H9 (cell line): ENCODE measurements around the gene GOLPH3L. TPM values are rescaled to one million over a fixed set of nuclear protein-coding genes. Genes with fewer than 3 reads are reported as not detected.

Experiments
- DNase-seq: peaks from one replicate; pipeline ENCODE4 v3.0.0-alpha.2; 2017
- H2AFZ ChIP-seq: one replicate; pipeline ENCODE4 v1.6.1; 2013; ENCODE audit warnings: mild to moderate bottlenecking, low read length, control low read depth, moderate library complexity
- H2AK5ac ChIP-seq: 2 replicates; pipeline ENCODE4 v1.6.1; 2013; ENCODE audit warnings: low read length, control low read depth, mixed read lengths; ENCODE audit not compliant: insufficient read length
- H2BK120ac ChIP-seq: one replicate; pipeline ENCODE4 v1.6.1; 2013; ENCODE audit warnings: low read depth, mild to moderate bottlenecking, low read length, control low read depth, inconsistent platforms; ENCODE audit not compliant: poor library complexity, severe bottlenecking
- H2BK12ac ChIP-seq: 2 replicates; pipeline ENCODE4 v1.6.1; 2013; ENCODE audit warnings: low read length, control low read depth, mixed read lengths, low read depth; ENCODE audit not compliant: insufficient read length
- H2BK15ac ChIP-seq: 2 replicates; pipeline ENCODE4 v1.6.1; 2013; ENCODE audit warnings: low read depth, low read length, control low read depth
- H2BK20ac ChIP-seq: one replicate; pipeline ENCODE4 v1.6.1; 2013; ENCODE audit warnings: low read depth, mild to moderate bottlenecking, low read length, control low read depth, inconsistent platforms; ENCODE audit not compliant: poor library complexity, severe bottlenecking
- H2BK5ac ChIP-seq: 2 replicates; pipeline ENCODE4 v1.6.1; 2013; ENCODE audit warnings: low read length, control low read depth, mixed read lengths; ENCODE audit not compliant: insufficient read length
- H3K14ac ChIP-seq: 2 replicates; pipeline ENCODE4 v1.6.1; 2013; ENCODE audit warnings: low read length, control low read depth; ENCODE audit not compliant: insufficient read depth
- H3K18ac ChIP-seq: 2 replicates; pipeline ENCODE4 v1.6.1; 2013; ENCODE audit warnings: low read depth, mild to moderate bottlenecking, mixed read lengths, low read length, control low read depth; ENCODE audit not compliant: insufficient read length
- H3K23ac ChIP-seq: 2 replicates; pipeline ENCODE4 v1.6.1; 2013; ENCODE audit warnings: low read length, control low read depth, mixed read lengths, low read depth; ENCODE audit not compliant: insufficient read length
- H3K23me2 ChIP-seq: 2 replicates; pipeline ENCODE4 v1.6.1; 2013; ENCODE audit warnings: low read depth, mild to moderate bottlenecking, mixed read lengths, low read length, control low read depth; ENCODE audit not compliant: insufficient read length, poor library complexity, severe bottlenecking
- H3K27ac ChIP-seq: 2 replicates; pipeline ENCODE4 v1.5.1; 2013; ENCODE audit warnings: low read length, control low read depth, mixed read lengths, low read depth; ENCODE audit not compliant: insufficient read length
- H3K27me3 ChIP-seq: 2 replicates; pipeline ENCODE4 v1.6.1; 2013; ENCODE audit warnings: low read length, control low read depth, inconsistent platforms; ENCODE audit not compliant: insufficient read depth
- H3K4ac ChIP-seq: 2 replicates; pipeline ENCODE4 v1.6.1; 2013; ENCODE audit warnings: low read depth, mild to moderate bottlenecking, control low read depth, inconsistent platforms, low read length, moderate library complexity
- H3K4me1 ChIP-seq: 2 replicates; pipeline ENCODE4 v1.6.1; 2013; ENCODE audit warnings: low read length, control low read depth, inconsistent platforms; ENCODE audit not compliant: insufficient read depth
- H3K4me2 ChIP-seq: 2 replicates; pipeline ENCODE4 v1.6.1; 2013; ENCODE audit warnings: low read length, control low read depth, mixed read lengths; ENCODE audit not compliant: insufficient read length, insufficient read depth
- H3K56ac ChIP-seq: 2 replicates; pipeline ENCODE4 v1.6.1; 2013; ENCODE audit warnings: low read depth, mild to moderate bottlenecking, mixed read lengths, low read length, control low read depth; ENCODE audit not compliant: insufficient read length
- H3K79me1 ChIP-seq: 2 replicates; pipeline ENCODE4 v1.6.1; 2013; ENCODE audit warnings: low read depth, mild to moderate bottlenecking, moderate library complexity, low read length, control low read depth, inconsistent platforms; ENCODE audit not compliant: insufficient read depth, poor library complexity, severe bottlenecking
- H3K79me2 ChIP-seq: 2 replicates; pipeline ENCODE4 v1.6.1; 2013; ENCODE audit warnings: low read length, control low read depth, inconsistent platforms; ENCODE audit not compliant: insufficient read depth
- H3K9ac ChIP-seq: 2 replicates; pipeline ENCODE4 v1.6.1; 2013; ENCODE audit warnings: low read length, control low read depth, mixed read lengths; ENCODE audit not compliant: insufficient read length; ENCODE audit errors: extremely low read depth
- H3K9me3 ChIP-seq: one replicate; pipeline ENCODE4 v1.6.1; 2013; ENCODE audit warnings: low read depth, low read length, inconsistent platforms; ENCODE audit not compliant: control insufficient read depth
- H3T11ph ChIP-seq: one replicate; pipeline ENCODE4 v1.6.1; 2013; ENCODE audit warnings: mild to moderate bottlenecking, low read length, control low read depth, inconsistent platforms
- H4K20me1 ChIP-seq: one replicate; pipeline ENCODE4 v1.6.1; 2013; ENCODE audit not compliant: control insufficient read depth, insufficient read length, insufficient read depth
- H4K5ac ChIP-seq: 2 replicates; pipeline ENCODE4 v1.6.1; 2013; ENCODE audit warnings: low read depth, mild to moderate bottlenecking, mixed read lengths, low read length, control low read depth; ENCODE audit not compliant: insufficient read length
- H4K8ac ChIP-seq: replicated peaks from 2 replicates; pipeline ENCODE4 v1.6.1; 2013; ENCODE audit warnings: low read length, control low read depth, mixed read lengths, low read depth; ENCODE audit not compliant: insufficient read length
- H4K91ac ChIP-seq: 2 replicates; pipeline ENCODE4 v1.6.1; 2013; ENCODE audit warnings: low read depth, mild to moderate bottlenecking, moderate library complexity, mixed read lengths, low read length, control low read depth; ENCODE audit not compliant: insufficient read length
- H3K27ac Mint-ChIP-seq, 3 experiments: 2 replicates in 2 of 3; 3 replicates in 1 of 3; pipeline ENCODE4 v1.8.0; 2020 to 2021; ENCODE audit warnings: mixed read lengths in 3 of 3, mild to moderate bottlenecking in 1 of 3, moderate library complexity in 1 of 3
- H3K27me3 Mint-ChIP-seq: 2 replicates; pipeline ENCODE4 v1.8.0; 2021; ENCODE audit warnings: low read depth, mild to moderate bottlenecking, moderate library complexity, mixed read lengths
- H3K36me3 Mint-ChIP-seq, 3 experiments: 2 replicates in 2 of 3; 3 replicates in 1 of 3; pipeline ENCODE4 v1.8.0; 2020 to 2021; ENCODE audit warnings: low read depth in 3 of 3, mixed read lengths in 3 of 3; ENCODE audit not compliant: insufficient read depth in 1 of 3
- H3K4me1 Mint-ChIP-seq, 2 experiments: 2 replicates each; pipeline ENCODE4 v1.8.0; 2020; ENCODE audit warnings: mixed read lengths in 2 of 2
- H3K4me3 Mint-ChIP-seq, 2 experiments: 2 replicates in 1 of 2; 3 replicates in 1 of 2; pipeline ENCODE4 v1.8.0; 2020 to 2021; ENCODE audit warnings: mild to moderate bottlenecking in 2 of 2, mixed read lengths in 2 of 2, moderate library complexity in 1 of 2
- H3K9me3 Mint-ChIP-seq, 2 experiments: 2 replicates in 1 of 2; 3 replicates in 1 of 2; pipeline ENCODE4 v1.8.0; 2020; ENCODE audit warnings: mild to moderate bottlenecking in 2 of 2, mixed read lengths in 2 of 2, moderate library complexity in 1 of 2
- WGBS: extraction: QIAGEN DNeasy Blood & Tissue Kit; methylation state at CpG from one replicate; pipeline ENCODE4 v1.1.7; 2013; ENCODE audit warnings: missing lambda C conversion rate, low lambda C conversion rate, mixed read lengths; ENCODE audit not compliant: insufficient read length; ENCODE audit errors: extremely low coverage; 5-methylcytosine and 5-hydroxymethylcytosine counted together
- total RNA-seq: library from RNA; stranded (reverse); gene quantifications from 2 replicates; pipeline ENCODE4 v1.2.1, GENCODE V29; 2021
- TF ChIP-seq, protein P1 (sequence below): fragments of 200-600 bp; sonication (generic); conservative IDR thresholded peaks from 3 replicates; pipeline ENCODE4 v1.8.0; 2021; ENCODE audit warnings: antibody characterized with exemption, mild to moderate bottlenecking

The GOLPH3L gene
- total RNA-seq, 1 experiment from 2014 or later, result 30.5 TPM

GRCh38 chr1:150615346-150616201 lies 81.4 kb downstream of the GOLPH3L start:
- Histone ChIP-seq H3K9me3 (no peaks in the 10 kb centered on the region), H3K56ac (no peak overlapping the region), H2BK5ac (no peak overlapping the region), H3T11ph (no peak overlapping the region), H2BK20ac (no peak overlapping the region), H3K79me1 (peaks cover 5% of the 10 kb centered on the region), H4K91ac (no peak overlapping the region), H3K23ac (no peak overlapping the region), H4K20me1 (no peaks in the 10 kb centered on the region), H3K27me3 (no peaks in the 10 kb centered on the region), H4K5ac (no peak overlapping the region), H3K79me2 (no peaks in the 10 kb centered on the region), H4K8ac (no peak overlapping the region), H3K9ac (no peak overlapping the region), H3K4me1 (no peaks in the 10 kb centered on the region; the same call in 1 of the 2 replicates), H2AFZ (no peak overlapping the region), H2AK5ac (no peak overlapping the region), H3K4ac (no peak overlapping the region; the same call in 1 of the 2 replicates), H3K27ac (no peak overlapping the region), H3K18ac (no peak overlapping the region), H2BK15ac (no peak overlapping the region), H3K4me2 (no peak overlapping the region), H3K23me2 (no peaks in the 10 kb centered on the region), H2BK120ac (no peak overlapping the region), H2BK12ac (no peak overlapping the region), H3K14ac (no peak overlapping the region)
- no peaks in the 10 kb centered on the region for H3K9me3 Mint-ChIP-seq
- no peaks in the 10 kb centered on the region; the same call in 1 of the 2 replicates for H3K27me3 Mint-ChIP-seq
- no CpG with 5 or more reads among the region's 12 CpGs for WGBS
- TF ChIP-seq, protein P1, sequence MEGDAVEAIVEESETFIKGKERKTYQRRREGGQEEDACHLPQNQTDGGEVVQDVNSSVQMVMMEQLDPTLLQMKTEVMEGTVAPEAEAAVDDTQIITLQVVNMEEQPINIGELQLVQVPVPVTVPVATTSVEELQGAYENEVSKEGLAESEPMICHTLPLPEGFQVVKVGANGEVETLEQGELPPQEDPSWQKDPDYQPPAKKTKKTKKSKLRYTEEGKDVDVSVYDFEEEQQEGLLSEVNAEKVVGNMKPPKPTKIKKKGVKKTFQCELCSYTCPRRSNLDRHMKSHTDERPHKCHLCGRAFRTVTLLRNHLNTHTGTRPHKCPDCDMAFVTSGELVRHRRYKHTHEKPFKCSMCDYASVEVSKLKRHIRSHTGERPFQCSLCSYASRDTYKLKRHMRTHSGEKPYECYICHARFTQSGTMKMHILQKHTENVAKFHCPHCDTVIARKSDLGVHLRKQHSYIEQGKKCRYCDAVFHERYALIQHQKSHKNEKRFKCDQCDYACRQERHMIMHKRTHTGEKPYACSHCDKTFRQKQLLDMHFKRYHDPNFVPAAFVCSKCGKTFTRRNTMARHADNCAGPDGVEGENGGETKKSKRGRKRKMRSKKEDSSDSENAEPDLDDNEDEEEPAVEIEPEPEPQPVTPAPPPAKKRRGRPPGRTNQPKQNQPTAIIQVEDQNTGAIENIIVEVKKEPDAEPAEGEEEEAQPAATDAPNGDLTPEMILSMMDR, result no peak
- H3K36me3 Mint-ChIP-seq, result peaks cover 52 to 77% (median 63%) of the 10 kb centered on the region in 3 experiments; a peak in 6 of 7 replicates
- H3K4me1 Mint-ChIP-seq, result peaks cover 14% of the 10 kb centered on the region in 2 experiments
- no peak overlapping the region for H3K4me3 Mint-ChIP-seq
- DNase-seq, result no peak
- H3K27ac Mint-ChIP-seq, result peak overlapping the region in 2 of 3 experiments; percentile 45 to 79; a peak in 4 of 7 replicates
